ENCODE measurements around the gene ABCA7.
A peak's percentile ranks its signal among the peaks of the same experiment; 100 is the strongest.

The ABCA7 gene

GRCh38 chr19:1055886-1056620 is 16.1 kb downstream of the ABCA7 start:
- no peak for DNase-seq (ENCODE audit: low read depth in 2 of 2)

- DNase-seq (ENCODE audit: low read depth in 2 of 2) = no peak
Measured at GRCh38 chr19:1057176-1057855, 17.4 kb downstream of the ABCA7 start.

- DNase-seq (ENCODE audit: low read depth in 2 of 2) = no peak
Measured at GRCh38 chr19:1058112-1058511, 18.2 kb downstream of the ABCA7 start.

- no peak for DNase-seq (ENCODE audit: low read depth in 2 of 2)
Measured at GRCh38 chr19:1060689-1061088, 20.8 kb downstream of the ABCA7 start.

GRCh38 chr19:1061987-1062386 is 22.1 kb downstream of the ABCA7 start:
- no peak for DNase-seq (ENCODE audit: low read depth in 2 of 2)

- DNase-seq (ENCODE audit: low read depth in 2 of 2) = no peak
Measured at GRCh38 chr19:1062387-1063029, 22.6 kb downstream of the ABCA7 start.

- no peak for DNase-seq (ENCODE audit: low read depth in 2 of 2)
Measured at GRCh38 chr19:1063030-1063908, 23.4 kb downstream of the ABCA7 start.

GRCh38 chr19:1063909-1064660 is 24.2 kb downstream of the ABCA7 start:
- DNase-seq (ENCODE audit: low read depth in 2 of 2) = no peak

- no peak for DNase-seq (ENCODE audit: low read depth in 2 of 2)
Measured at GRCh38 chr19:1064661-1065605, 25.0 kb downstream of the ABCA7 start.

GRCh38 chr19:1065606-1066109 is 25.8 kb downstream of the ABCA7 start:
- DNase-seq (ENCODE audit: low read depth in 2 of 2) = no peak

GRCh38 chr19:1066251-1066747 is 26.4 kb downstream of the ABCA7 start:
- no peak for DNase-seq (ENCODE audit: low read depth in 2 of 2)

GRCh38 chr19:1066748-1067340 is 26.9 kb downstream of the ABCA7 start, which contains the start of gene ARHGAP45:
Gene ARHGAP45, plus strand, starts transcription at chr19:1067167. Its CDS starts 239 bp downstream, at chr19:1067406.
- peak; percentile 54 to 60 for DNase-seq (ENCODE audit: low read depth in 2 of 2)

- DNase-seq (ENCODE audit: low read depth in 2 of 2) = no peak
Measured at GRCh38 chr19:1067341-1067957, 27.5 kb downstream of the ABCA7 start.

- peak in 1 of 2 donors; percentile 53 for DNase-seq (ENCODE audit: low read depth in 2 of 2)
Measured at GRCh38 chr19:1068009-1069001, 28.4 kb downstream of the ABCA7 start.

GRCh38 chr19:1069009-1069779 is 29.3 kb downstream of the ABCA7 start:
- DNase-seq (ENCODE audit: low read depth in 2 of 2) = no peak

GRCh38 chr19:1070576-1070930 is 30.6 kb downstream of the ABCA7 start:
- DNase-seq (ENCODE audit: low read depth in 2 of 2) = no peak
